NCI-H748 (cell line): ENCODE data around the gene RICTOR.
A peak's percentile ranks its signal among the peaks of the same experiment; 100 is the strongest.

Experiments used
- DNase-seq: peaks from one replicate; lab custom pipeline; 2025; ENCODE audit not compliant: unreplicated experiment; lab: John Stamatoyannopoulos, UW

RICTOR gene

DNA sequence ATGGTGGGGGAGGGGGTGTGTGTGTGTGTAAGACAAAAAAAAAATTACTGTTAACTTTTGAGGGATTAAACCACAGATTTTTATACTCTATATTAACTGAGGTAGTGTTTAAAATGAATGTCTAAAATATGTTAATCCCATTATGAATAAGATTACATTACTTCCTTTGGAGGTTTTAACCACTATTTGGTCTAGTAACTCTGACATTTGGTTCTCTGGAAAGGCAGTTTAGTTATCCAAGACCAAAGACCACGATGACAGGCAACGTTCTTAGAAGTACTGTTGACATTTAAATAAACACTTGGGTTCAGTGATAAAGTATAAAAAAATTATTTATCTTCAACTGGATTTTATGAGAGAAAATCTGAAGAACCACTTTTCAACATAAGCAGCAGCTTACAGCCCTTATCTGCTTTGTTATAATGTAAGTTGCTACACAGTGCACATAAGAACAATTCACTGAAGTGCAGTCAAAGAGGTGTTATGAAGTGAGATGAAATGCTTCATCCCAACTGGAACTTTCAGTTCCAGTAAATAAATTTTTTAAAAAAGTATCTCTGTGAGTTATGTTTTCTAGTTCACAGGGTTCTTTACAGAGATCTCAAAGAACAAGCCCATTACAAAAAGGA, 133.9 kb downstream of the RICTOR start:
- DNase-seq, result no peak

DNA sequence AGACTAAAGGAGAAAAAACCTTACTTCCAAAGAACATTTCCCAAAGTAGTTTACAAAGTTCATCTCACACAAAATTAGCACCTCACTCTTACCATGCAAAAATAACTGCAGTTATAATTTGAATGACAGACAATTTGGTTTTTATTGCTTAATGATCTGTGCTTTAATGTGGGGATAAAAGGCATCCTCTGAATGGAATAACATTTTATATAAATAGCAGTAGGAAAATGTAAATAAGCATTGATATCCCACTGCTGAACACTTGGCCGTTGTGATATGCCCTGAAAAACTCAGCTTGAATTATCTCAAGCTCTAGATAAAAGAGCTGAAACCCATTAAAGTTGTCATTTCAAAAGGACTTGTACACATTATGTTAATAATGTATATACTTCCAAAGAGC, 135.2 kb downstream of the RICTOR start:
- DNase-seq, result no peak

DNA sequence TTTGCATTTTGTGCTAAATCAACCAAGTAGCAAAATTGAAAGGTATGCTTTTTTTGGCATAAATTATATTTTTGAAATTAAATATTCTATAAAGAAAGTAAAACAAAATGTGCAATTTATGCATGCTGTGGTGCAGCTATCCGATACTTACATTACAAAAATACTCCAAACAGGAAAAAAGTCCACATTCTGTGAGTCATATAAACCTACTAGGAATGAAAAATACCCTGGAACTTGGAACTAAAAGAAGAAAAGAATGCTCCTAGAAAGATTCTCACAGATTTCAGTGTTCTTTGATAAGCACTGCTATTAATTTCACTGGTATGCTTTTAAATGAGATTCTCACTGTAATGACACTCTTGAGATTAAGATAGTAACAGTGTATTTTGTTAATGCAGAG, 135.8 kb downstream of the RICTOR start:
- no peak for DNase-seq

DNA sequence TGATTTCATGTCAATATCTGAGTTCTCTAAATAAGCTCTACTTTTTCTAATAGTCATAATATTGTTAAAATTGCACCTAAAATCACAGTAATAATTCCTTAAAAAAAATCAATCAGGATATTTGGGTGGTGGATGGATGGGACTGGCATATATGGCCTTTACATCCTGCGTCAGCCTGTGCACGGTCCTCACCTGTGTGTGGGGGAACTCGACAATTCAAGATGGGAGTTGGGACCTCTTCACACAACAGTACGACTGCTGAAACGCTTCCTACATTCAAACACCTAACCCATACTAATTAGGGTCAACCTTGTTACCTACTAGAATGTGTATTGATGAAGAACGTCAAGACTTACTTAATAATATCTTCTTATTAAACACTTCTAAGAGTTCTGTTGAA, 137.9 kb downstream of the RICTOR start:
- DNase-seq, result no peak

DNA sequence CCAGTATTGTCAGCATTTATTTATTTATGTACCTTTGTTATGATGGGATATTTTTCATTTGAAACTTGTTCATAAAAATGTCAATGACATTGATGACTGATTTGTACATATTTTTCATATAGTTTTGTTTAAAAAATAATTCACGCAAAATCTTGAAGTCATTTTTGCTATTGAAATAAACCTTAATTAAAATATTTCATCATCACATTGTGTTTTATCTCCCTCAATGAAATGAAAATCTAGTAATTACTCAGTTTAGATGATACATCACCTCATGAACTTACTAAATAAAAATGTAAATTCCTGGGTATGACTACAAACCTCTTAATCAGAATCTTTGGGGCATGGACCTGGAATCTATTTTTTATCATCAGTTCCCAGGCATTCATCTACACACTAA, 138.8 kb downstream of the RICTOR start:
- no peak for DNase-seq

DNA sequence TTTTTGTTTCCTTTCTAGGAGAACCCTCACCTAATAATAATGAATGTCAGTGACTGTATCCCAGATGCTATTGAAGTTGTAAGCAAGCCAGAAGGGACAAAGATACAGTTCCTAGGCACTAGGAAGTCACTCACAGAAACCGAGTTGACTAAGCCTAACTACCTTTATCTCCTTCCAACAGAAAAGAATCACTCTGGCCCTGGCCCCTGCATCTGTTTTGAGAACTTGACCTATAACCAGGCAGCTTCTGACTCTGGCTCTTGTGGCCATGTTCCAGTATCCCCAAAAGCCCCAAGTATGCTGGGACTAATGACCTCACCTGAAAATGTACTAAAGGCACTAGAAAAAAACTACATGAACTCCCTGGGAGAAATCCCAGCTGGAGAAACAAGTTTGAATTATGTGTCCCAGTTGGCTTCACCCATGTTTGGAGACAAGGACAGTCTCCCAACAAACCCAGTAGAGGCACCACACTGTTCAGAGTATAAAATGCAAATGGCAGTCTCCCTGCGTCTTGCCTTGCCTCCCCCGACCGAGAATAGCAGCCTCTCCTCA, 141.3 kb downstream of the RICTOR start:
- no peak for DNase-seq

DNA sequence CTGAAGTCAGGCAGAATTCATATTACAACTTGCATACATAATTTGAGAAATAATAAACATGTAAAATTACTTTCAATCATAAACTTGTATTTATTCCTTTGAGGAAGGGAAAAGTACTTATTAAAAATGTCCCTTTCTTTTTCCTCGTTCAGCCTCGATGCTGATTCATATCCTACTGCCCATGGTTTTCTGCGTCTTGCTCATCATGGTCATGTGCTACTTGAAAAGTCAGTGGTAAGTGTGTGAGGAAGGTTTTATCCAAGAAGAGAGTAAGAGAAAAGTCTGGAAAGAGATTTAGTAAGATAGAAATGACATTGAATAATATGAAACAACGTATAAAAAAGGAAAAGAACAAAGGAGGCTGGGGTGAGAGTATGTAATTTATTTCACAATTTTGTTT, 142.5 kb downstream of the RICTOR start:
- DNase-seq, result no peak

DNA sequence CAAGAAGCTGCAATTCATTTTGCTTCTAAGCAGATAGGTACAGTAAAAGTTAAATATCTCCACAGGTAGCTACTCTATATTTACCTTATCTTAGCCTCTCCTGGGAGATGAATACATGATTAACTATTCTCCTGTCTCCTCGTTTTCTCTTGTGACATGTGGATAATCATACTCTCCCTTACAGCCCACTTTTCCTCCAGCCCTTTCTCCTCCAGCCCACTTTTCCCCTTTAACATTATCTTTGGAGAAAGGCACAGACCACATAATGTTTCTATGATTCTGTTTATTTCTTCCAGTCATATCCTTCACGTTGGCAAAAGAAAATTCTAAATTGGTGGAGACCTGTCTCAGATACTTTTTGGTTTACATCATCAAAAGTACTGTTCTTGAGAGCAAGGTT, 144.4 kb downstream of the RICTOR start:
- no peak for DNase-seq

DNA sequence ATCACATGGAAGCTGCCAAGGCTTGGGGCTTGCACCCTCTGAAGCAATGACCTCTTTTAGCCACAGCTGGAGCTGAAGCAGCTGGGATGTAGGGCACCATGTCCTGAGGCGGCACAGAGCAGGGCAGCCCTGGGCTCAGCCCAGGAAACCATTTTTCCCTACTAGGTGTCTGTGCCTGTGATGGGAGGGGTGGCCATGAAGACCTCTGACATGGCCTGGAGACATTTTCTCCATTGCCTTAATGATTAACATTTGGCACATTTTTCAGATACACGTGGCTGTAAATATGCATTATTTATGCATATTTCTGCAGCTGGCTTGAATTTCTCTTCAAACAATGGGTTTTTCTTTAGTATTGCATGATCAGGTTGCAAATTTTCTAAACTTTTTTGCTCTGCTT, 146.7 kb downstream of the RICTOR start:
- DNase-seq, result no peak

DNA sequence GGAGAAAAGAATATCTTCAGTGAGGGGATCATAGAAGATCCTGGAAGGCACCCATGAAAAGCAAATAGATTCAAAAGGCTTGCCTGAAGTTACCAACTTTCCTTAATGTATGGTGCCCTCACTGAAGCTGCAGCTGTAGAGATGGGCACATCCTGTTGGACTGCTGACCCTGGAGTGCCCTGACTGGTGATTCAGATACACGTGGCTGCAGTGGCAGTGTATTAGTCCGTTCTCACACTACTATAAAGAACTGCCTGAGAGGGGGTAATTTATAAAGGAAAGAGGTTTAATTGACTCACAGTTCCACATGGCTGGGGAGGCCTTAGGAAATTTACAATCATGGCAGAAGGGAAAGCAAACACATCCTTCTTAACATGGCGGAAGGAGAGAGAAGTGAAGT, 148.1 kb downstream of the RICTOR start:
- no peak for DNase-seq

DNA sequence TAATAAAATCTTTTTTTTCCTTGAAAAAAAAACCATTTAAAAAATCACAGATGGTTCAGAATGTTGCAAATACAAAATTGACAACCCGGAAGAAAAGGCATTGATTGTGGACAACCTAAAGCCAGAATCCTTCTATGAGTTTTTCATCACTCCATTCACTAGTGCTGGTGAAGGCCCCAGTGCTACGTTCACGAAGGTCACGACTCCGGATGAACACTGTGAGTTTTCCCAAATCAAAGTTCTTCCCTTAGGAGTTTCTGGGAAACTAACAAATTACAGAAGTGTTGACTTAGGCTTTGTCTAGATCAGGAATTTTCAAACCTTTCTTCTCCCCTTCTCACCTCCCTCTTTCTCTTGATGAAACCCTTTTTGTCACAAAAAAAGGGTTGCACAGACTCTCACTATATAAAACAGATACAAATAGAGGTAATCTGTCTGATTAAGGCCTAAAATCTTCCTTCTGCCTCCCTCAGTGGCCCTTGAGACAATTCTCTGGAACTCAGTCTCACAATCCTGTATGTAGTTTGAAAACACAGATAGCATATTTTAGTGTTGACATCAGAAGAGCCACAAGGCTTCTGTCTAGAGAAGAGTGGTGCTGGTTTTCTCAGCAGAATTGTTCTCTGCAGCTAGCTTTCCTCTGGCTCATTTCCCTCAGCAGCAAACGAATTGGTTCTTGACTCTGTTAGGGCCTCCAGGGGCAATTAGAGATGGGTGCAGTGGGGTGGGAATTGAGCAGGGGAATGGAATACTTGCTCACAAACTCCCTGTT, 148.9 kb downstream of the RICTOR start:
- DNase-seq, result no peak

DNA sequence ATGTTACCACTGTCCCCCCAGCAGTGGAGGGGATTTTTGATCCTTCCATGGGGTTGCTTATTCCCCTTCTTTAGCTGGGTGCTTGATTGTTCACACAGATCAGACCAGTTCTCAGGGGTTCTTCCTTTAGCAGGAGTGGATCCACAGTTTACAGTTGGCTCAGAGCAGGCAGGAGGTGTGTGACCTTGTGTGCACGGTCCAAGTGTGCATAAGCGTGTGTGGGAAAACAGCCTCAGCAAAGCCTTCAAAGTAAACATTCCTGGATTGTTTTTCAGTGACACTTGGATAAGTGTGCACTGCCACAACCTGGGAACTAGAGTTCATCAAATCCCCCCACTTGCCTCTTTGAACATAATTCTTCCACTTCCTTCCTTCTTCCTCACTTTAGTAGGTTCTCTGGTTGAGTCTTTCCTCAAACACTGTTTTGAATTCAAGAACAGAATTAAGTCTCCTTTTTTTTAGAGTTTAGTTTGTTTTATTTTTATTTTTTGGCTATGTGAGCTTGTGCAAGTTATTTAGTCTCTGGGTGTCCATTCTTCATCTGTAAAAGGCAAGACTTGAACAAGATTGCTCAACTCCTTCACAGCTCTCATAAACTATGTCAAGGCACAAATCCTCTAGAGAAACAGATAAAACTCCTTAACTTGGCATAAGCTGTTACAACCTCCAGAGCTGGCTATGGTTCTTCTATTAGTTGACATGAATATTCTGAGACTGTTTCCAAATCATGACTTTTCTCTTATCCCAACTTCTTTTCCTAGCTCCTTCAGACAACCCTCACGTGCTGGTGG, 150.3 kb downstream of the RICTOR start:
- DNase-seq, result no peak

DNA sequence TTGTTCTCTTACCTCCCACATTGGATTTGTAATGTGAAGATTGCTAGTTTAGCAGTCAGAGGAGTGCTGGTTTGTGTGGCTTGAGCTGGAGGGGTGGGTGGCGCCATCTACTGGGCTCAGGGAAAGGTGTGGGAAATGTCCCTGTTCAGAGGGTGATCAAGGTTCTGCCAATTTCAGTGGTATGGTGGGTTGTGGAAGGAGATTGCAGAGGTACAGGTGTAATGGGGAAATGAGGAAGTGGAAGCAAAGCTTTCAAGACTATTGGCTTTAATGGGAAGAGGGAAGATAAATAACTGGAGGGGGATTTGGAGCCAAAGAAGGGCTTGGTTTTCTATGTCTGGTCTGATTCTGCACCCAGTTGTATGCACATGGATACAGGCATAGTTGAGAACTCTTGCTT, 152.0 kb downstream of the RICTOR start:
- DNase-seq, result peak; percentile 75

DNA sequence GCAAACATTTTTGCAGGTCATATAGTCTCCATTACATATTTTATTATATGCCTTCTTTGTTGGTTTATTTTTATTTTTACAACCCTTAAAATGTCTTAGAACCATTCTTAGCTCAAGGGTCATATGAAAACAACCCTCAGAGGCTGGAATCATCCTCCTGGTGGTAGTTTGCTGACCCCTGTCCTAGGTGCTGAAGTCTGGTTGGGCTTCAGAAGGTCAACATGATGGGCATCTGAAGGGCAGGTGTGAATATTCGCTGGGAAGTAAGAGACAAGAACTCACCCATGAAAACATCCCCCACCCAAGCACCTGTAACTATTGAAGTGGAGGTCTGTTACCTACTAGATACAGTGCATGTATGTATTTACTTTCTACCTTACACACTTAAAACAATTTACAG, 153.0 kb downstream of the RICTOR start:
- DNase-seq, result no peak

DNA sequence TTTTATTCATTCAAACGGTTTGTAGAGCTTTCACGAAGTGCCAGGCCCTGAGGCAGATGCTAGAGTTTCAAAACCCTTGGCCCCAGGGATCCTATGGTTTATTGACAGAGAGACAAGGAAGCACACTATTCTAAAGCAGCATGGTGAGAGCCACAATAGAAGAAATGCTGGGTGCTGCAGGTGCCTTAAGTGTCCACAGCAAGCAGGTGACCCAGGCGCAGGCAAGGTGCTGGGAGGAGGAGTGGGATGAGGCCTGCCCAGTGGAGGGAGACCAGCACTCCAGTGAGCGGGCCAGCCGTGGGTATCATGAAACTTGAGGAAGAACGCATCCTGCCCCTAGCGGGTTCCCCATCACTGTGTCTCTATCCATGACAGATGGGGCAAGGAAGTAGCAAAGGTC, 157.4 kb downstream of the RICTOR start:
- no peak for DNase-seq

DNA sequence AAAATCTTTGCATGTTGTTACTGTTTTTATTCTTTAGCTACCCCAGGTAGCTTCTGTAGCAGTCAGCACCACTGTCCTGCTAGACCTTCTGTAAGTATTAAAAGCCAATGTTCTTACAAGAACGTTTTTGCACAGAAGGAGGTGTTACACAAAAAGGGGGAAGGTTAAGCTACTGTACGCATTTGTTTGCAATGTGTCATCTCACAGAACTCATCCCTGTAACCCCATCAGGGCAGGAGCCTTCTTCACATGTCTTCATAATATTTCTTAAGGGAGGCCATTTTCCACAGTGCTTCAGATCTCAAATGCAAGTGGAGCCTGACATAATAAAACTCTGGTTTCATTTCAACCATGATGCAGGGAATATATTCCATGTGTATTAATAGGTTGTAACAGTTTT, 160.5 kb downstream of the RICTOR start:
- DNase-seq, result no peak

DNA sequence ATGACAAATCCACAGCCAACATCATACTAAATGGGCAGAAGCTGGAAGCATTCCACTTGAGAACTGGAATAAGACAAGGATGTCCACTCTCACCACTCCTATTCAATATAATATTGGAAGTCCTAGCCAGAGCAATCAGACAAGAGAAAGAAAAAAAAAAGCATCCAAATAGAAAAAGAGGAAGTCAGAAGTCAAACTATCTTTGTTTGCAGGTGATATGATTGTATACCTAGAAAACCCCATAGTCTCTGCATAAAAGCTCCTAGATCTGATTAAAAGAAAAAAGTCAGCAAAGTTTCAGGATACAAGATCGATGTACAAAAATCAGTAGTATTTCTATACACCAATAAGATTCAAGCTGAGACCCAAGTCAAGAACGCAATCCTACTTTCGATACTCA, 162.3 kb downstream of the RICTOR start:
- DNase-seq, result no peak

DNA sequence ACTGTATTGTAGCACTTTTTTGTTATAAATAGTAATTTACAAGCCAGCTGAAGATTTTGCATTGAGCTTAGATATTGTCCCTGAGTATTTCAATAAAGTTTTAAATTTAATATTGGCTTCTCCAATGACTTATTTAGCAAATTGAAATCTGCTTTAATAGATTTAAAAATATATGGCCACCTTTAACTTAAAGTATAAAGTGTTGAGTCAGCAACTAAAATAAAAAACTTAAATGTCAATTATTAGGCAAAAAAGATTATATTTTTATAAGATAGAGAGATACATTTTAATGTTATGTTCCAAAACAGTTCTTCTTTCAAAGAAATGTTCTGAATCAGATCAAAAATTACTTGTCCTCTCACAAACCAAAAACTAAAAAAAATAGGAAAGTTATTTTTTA, 167.7 kb downstream of the RICTOR start:
- DNase-seq, result no peak

DNA sequence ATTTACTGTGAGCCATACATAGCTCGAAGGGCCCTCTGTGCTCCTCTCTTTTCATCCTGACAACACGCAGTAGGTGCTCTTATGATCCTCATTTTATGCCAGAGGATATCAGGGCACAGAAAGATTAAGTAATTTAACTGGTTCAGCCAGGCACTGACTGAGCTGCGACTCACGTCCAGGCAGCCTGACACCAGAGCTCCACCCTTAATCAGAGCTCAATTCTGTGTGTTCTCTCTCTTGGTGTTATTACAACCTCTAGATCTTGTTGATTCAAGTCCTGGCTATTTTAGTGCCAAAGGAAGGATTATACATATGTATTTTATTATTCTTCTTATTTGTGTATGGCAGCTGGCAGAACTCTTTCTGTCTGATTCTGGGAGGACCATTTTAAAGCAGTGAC, 168.7 kb downstream of the RICTOR start:
- no peak for DNase-seq

DNA sequence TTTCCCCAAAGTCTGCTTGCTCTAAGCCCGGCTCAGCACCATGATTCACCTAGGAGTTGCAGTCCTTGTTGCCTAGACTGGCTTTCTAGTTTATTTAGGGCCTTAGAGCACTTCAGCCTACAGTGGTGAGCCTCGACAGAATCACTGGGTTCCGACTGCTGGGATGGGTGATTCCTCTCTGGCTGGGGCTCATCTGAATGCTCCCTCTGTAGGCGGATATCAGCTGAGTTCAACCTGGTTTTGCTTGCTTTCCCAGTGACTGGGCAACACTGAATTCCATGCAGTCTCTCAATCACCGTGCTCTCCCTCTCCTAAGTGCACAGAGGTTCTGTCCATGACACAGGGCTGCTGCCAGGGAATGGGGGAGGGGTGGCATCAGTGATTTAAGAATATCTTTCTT, 174.3 kb downstream of the RICTOR start:
- DNase-seq, result no peak

DNA sequence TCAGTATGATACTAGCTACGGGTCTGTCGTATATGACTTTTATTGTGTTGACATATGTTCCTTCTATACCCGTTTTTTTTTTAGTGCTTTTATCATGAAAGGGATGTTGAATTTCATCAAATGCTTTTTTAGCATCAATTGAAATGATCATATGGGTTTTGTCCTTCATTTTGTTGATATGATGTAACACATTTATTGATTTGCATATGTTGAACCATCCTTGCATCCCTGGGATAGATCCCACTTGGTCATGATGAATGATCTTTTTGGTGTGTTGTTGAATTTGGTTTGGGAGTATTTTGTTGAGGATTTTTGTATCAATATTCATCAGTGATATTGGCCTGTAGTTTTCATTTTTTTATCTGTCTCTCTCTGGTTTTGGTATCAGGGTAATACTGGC, 177.4 kb downstream of the RICTOR start:
- no peak for DNase-seq

DNA sequence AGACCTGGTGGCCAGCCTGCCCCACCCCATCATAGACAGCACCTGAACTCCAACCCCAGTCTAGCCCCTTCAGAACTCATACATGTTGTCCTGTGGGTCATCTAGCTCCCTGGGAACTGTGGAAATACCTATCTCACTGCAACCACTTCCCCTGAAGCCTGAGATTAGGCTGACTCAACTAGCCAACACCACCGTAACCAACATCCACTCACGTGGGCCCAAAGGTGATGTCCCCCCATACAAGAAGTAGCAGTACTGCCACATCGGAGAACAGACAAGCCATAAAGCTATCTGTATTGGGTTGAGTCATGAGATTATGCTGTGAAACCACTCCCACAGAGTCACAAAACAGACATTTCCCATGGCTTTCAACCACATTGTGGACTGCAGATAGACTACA, 181.8 kb downstream of the RICTOR start:
- DNase-seq, result no peak
